Prostate gland (tissue), 2 donors: ENCODE results near the gene SPATS2.

ENCODE experiments used
- POLR2A ChIP-seq: fragments of 450-650 bp; IDR thresholded peaks from one replicate; pipeline ENCODE4 v1.6.1; 2016; ENCODE audit warnings: antibody characterized with exemption, mild to moderate bottlenecking
- POLR2AphosphoS5 ChIP-seq: sonication (generic); formaldehyde crosslinking; IDR thresholded peaks from one replicate; pipeline ENCODE4 v1.6.1; 2017; ENCODE audit warnings: antibody characterized with exemption
- TF ChIP-seq, protein P1 (sequence below), 4 experiments: fragments of 200-600 bp in 2 of 4; fragments of 450-650 bp in 2 of 4; sonication (generic) in 2 of 4; IDR thresholded peaks; 1 replicate in 3 of 4; 2 replicates in 1 of 4; pipeline ENCODE4 v1.5.1; 2016 to 2019; ENCODE audit warnings: antibody characterized with exemption in 4 of 4, mild to moderate bottlenecking in 2 of 4, moderate library complexity in 2 of 4

DNA sequence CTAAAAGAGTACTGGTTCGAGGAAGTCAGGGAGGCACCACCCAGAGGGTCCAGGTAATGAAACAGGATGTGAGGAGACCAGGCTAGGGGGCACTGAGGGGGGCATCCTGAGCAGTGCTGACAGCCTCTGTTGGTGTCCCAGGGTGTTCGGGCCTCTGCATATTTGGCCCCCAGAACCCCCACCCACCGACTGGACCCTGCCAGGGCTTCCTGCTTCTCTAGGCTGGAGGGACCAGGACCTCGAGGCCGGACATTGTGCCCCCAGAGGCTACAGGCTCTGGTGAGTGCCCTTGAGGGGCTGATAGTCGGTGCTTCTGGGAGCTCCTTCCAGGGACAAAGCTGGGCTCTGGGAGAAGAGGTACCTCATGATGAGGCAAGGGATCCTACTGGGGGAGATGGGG, 41.7 kb upstream of the SPATS2 start:
- TF ChIP-seq, protein P1, sequence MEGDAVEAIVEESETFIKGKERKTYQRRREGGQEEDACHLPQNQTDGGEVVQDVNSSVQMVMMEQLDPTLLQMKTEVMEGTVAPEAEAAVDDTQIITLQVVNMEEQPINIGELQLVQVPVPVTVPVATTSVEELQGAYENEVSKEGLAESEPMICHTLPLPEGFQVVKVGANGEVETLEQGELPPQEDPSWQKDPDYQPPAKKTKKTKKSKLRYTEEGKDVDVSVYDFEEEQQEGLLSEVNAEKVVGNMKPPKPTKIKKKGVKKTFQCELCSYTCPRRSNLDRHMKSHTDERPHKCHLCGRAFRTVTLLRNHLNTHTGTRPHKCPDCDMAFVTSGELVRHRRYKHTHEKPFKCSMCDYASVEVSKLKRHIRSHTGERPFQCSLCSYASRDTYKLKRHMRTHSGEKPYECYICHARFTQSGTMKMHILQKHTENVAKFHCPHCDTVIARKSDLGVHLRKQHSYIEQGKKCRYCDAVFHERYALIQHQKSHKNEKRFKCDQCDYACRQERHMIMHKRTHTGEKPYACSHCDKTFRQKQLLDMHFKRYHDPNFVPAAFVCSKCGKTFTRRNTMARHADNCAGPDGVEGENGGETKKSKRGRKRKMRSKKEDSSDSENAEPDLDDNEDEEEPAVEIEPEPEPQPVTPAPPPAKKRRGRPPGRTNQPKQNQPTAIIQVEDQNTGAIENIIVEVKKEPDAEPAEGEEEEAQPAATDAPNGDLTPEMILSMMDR (IDR thresholded peaks at IDR 0.05), result no peak
- TF ChIP-seq POLR2A (no peak), POLR2AphosphoS5 (no peak)
